Measurements from ENCODE around the gene MAVS.

- TF ChIP-seq CTCF (IDR thresholded peaks at IDR 0.05; ENCODE audit: low read length): no peak
- no peak for TF ChIP-seq EZH2 (optimal IDR thresholded peaks at IDR 0.05; ENCODE audit: low read depth, low read length)
These were observed 17.8 kb upstream of the MAVS start for GRCh38 chr20:3828798-3829197.
